ENCODE results near the gene APCDD1. TPM values are rescaled to one million over a fixed set of nuclear protein-coding genes. Genes with fewer than 3 reads are reported as not detected.

The APCDD1 gene
- total and polyA plus RNA-seq, 2 of the 13 experiments (the other 11 are each of a cell fraction or from before 2014, with no cell fraction given) = 2.1 to 8.6 TPM

- no peaks in the 10 kb centered on the region for H3K9me3 ChIP-seq (ENCODE audit: low read length)
- no peak overlapping the region for H2AFZ ChIP-seq (ENCODE audit: low read length)
- no peak overlapping the region for H3K9ac ChIP-seq (ENCODE audit: insufficient read depth, low read depth, low read length)
- BruUV-seq (replicated peaks) = no TSS peak
- no peak overlapping the region for H3K27ac ChIP-seq (ENCODE audit: extremely low read length, insufficient read depth, low read length)
- no peaks in the 10 kb centered on the region for H3K4me1 ChIP-seq (ENCODE audit: insufficient read depth, low read length)
- FAIRE-seq = no peak
- ChIA-PET POLR2A (no interaction called here), CTCF (ENCODE audit: low intra/inter-chr PET ratio, low total read pairs) (no interaction called here)
- no peak for DNase-seq (ENCODE audit: low spot score)
- 3% methylated on average over 4 of the region's 4 CpGs for WGBS (ENCODE audit: low lambda C conversion rate)
- no peaks in the 10 kb centered on the region for H3K36me3 ChIP-seq (replicated peaks in 1 of 2; ENCODE audit: control insufficient read depth in 1 of 2, insufficient read depth in 2 of 2, low read length in 2 of 2)
- peaks cover 0 to 1% of the 10 kb centered on the region in 2 experiments; a peak in 2 of 5 replicates for H3K27me3 ChIP-seq (ENCODE audit: control insufficient read depth in 1 of 2, insufficient read depth in 2 of 2, low read length in 2 of 2)
- no peak overlapping the region for H3K4me2 ChIP-seq (ENCODE audit: low read depth, low read length)
- in situ Hi-C loops (cut with HindIII; ENCODE audit: extremely low pct_ligation_motif_present, low pct_unique_long_range_greater_than_20kb) = no loop called here
- H3K79me2 ChIP-seq (ENCODE audit: insufficient read depth, low read length) = no peaks in the 10 kb centered on the region
- ATAC-seq = no peak
- TF ChIP-seq ZNF598 (CRISPR knock-in tag; IDR thresholded peaks at IDR 0.05; ENCODE audit: borderline replicate concordance) (no peak), NFYB (CRISPR knock-in tag; IDR thresholded peaks at IDR 0.05) (no peak), ELF1 (CRISPR knock-in tag; IDR thresholded peaks at IDR 0.05) (no peak)
- intact Hi-C loops (cut with micrococcal nuclease; ENCODE audit: unreplicated experiment) = no loop called here
- no peaks in the 10 kb centered on the region for H4K20me1 ChIP-seq (ENCODE audit: insufficient read depth, low read length)
- no peak overlapping the region for H3K4me3 ChIP-seq (replicated peaks in 1 of 3; ENCODE audit: insufficient read depth in 1 of 3, low read depth in 2 of 3, low read length in 3 of 3)
Measured at GRCh38 chr18:10430677-10431076, 23.8 kb upstream of the APCDD1 start.

DNA sequence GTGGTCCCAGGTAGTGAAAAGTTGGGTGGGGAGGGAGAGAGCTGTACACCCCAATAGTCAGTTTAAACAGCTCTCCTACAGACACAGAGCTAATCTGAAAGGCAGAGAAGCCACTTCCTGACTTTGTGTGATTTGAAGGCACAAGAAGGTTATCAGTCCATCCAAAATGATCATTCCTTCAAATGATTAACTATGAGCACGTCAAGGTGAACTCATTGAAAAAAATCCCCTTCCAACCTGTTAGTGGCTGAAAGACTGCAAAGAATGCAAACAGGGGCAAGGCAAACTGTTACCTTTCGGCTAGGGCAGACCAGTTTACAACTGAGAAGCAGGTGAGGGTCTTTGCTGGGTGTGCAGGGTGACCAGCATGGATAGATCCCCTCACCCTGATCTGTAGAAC is 22.8 kb upstream of the APCDD1 start:
- intact Hi-C loops (cut with micrococcal nuclease; ENCODE audit: unreplicated experiment) (no loop called here), in situ Hi-C loops (cut with HindIII; ENCODE audit: extremely low pct_ligation_motif_present, low pct_unique_long_range_greater_than_20kb) (no loop called here)

More for the DNA sequence above, 22.8 kb upstream of the APCDD1 start:
- Histone ChIP-seq H2AFZ (ENCODE audit: low read length) (no peak overlapping the region), H3K27ac (ENCODE audit: extremely low read length, insufficient read depth, low read length) (no peak overlapping the region), H3K27me3 (ENCODE audit: control insufficient read depth in 1 of 2, insufficient read depth in 2 of 2, low read length in 2 of 2) (peaks cover 0 to 1% of the 10 kb centered on the region in 2 experiments; a peak in 2 of 5 replicates), H3K4me1 (ENCODE audit: insufficient read depth, low read length) (no peaks in the 10 kb centered on the region), H3K79me2 (ENCODE audit: insufficient read depth, low read length) (no peaks in the 10 kb centered on the region), H4K20me1 (ENCODE audit: insufficient read depth, low read length) (no peaks in the 10 kb centered on the region), H3K9ac (ENCODE audit: insufficient read depth, low read depth, low read length) (no peak overlapping the region), H3K36me3 (replicated peaks in 1 of 2; ENCODE audit: control insufficient read depth in 1 of 2, insufficient read depth in 2 of 2, low read length in 2 of 2) (no peaks in the 10 kb centered on the region), H3K4me3 (replicated peaks in 1 of 3; ENCODE audit: insufficient read depth in 1 of 3, low read depth in 2 of 3, low read length in 3 of 3) (no peak overlapping the region), H3K9me3 (ENCODE audit: low read length) (no peaks in the 10 kb centered on the region), H3K4me2 (ENCODE audit: low read depth, low read length) (no peak overlapping the region)
- no TSS peak for BruUV-seq (replicated peaks)
- CTCF ChIA-PET (ENCODE audit: low intra/inter-chr PET ratio, low total read pairs) = no interaction called here
- TF ChIP-seq RNF2 (conservative IDR thresholded peaks at IDR 0.05; ENCODE audit: low read depth) = no peak
- no peak for TF ChIP-seq ZSCAN31 (CRISPR knock-in tag; IDR thresholded peaks at IDR 0.05; ENCODE audit: low read depth)
- no peak for TF ChIP-seq ARID2 (CRISPR knock-in tag; IDR thresholded peaks at IDR 0.05; ENCODE audit: borderline replicate concordance)
- no peak for TF ChIP-seq ZNF770 (CRISPR knock-in tag; IDR thresholded peaks at IDR 0.05)
- no peak for TF ChIP-seq ZNF367 (CRISPR knock-in tag; IDR thresholded peaks at IDR 0.05; ENCODE audit: borderline replicate concordance)
- TF ChIP-seq ATF6 (CRISPR knock-in tag; conservative IDR thresholded peaks at IDR 0.05) = no peak
- no peak for TF ChIP-seq ZNF225 (CRISPR knock-in tag; IDR thresholded peaks at IDR 0.05)
- no peak for TF ChIP-seq ZNF446 (CRISPR knock-in tag; IDR thresholded peaks at IDR 0.05)
- TF ChIP-seq MLXIP (CRISPR knock-in tag; IDR thresholded peaks at IDR 0.05; ENCODE audit: borderline replicate concordance) = no peak
- FAIRE-seq (no peak), DNase-seq (ENCODE audit: low spot score) (no peak), ATAC-seq (no peak)
- POLR2A ChIA-PET = no interaction called here
- 5% methylated on average over 2 of the region's 2 CpGs for WGBS (ENCODE audit: low lambda C conversion rate)

Data from HepG2 (cell line).